Colonic mucosa (tissue), 4 donors: ENCODE data around the gene GNB1L. TPM values are rescaled to one million over a fixed set of nuclear protein-coding genes. Genes with fewer than 3 reads are reported as not detected.
"Not testable (repeated sequence)": the region's sequence is repeated elsewhere in the genome, so short reads cannot be mapped to it uniquely, and the experiment has no call there.

Experiments
- DNase-seq: peaks from one replicate; pipeline ENCODE4 v3.0.0-alpha.2; 2020
- H3K27ac ChIP-seq: fragments of 200-600 bp; one replicate; pipeline ENCODE4 v1.8.0; 2021
- H3K27me3 ChIP-seq: fragments of 200-600 bp; one replicate; pipeline ENCODE4 v1.8.0; 2021
- H3K36me3 ChIP-seq: fragments of 200-600 bp; one replicate; pipeline ENCODE4 v1.8.0; 2021
- H3K4me1 ChIP-seq: fragments of 200-600 bp; one replicate; pipeline ENCODE4 v1.8.0; 2021; ENCODE audit warnings: mild to moderate bottlenecking
- H3K4me3 ChIP-seq: fragments of 200-600 bp; one replicate; pipeline ENCODE4 v1.8.0; 2021
- H3K9ac ChIP-seq, 2 donors: one replicate each; pipeline ENCODE4 v1.7.0; 2013; ENCODE audit warnings: control low read depth in 2 of 2, low read depth in 2 of 2, low read length in 2 of 2
- H3K9me3 ChIP-seq: fragments of 200-600 bp; one replicate; pipeline ENCODE4 v1.8.0; 2021
- intact Hi-C: fragments of 100-400 bp; cut with DNase I; formaldehyde crosslinking; loops from one replicate; pipeline ENCODE4 v1.14.1; 2022
- total RNA-seq, 2 donors: library from RNA; stranded (reverse); fragmentation: NEBNext Ultra II Directional in 1 of 2; extraction: Animal tissue kit (Norgen Biotek cat#: 25700) in 1 of 2; gene quantifications; one replicate each; pipeline ENCODE4 v1.2.1, GENCODE V29; 2021
- TF ChIP-seq, protein P1 (sequence below): fragments of 200-600 bp; IDR thresholded peaks from one replicate; pipeline ENCODE4 v1.8.0; 2022; ENCODE audit warnings: antibody characterized with exemption, mild to moderate bottlenecking
- donor health status: healthy.
- donor health status: DM: no; HTN: no; CAD: no.
- donor health status: DM: no; HTN: no; CAD: no.

Gene GNB1L
- total RNA-seq, 2 donors from 2014 or later, result 4.4 to 10.2 TPM

DNA sequence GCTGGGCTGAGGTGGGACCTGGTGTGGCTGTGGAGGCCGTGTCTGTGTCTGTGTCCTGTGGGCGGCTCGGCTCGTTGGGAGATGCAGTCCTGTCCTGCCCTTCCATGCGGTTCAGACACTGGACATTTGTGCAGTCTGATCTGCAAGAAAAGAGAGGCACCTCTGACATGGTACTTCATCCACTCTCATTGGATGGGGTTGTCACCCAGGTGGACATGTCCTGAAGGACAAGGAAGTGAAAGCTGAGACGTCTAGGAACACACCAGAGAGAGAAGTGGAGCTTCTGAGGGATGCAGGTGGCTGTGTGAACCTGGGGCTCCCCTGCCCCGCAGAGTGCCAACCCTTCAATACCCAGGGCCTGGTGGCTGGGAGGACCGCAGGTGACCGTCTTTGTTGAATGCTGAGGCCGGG, 75.7 kb downstream of the GNB1L start:
- Histone ChIP-seq H3K27me3 (no peaks in the 10 kb centered on the region), H3K36me3 (no peaks in the 10 kb centered on the region)

DNA sequence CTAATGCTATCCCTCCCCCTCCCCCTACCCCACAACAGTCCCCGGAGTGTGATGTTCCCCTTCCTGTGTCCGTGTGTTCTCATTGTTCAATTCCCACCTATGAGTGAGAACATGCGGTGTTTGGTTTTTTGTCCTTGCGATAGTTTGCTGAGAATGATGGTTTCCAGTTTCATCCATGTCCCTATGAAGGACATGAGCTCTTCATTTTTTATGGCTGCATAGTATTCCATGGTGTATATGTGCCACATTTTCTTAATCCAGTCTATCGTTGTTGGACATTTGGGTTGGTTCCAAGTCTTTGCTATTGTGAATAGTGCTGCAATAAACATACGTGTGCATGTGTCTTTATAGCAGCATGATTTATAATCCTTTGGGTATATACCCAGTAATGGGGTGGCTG, 77.5 kb downstream of the GNB1L start:
- H3K9ac ChIP-seq, DNase-seq, intact Hi-C loops, H3K9me3 ChIP-seq, H3K27me3 ChIP-seq, H3K4me3 ChIP-seq, H3K4me1 ChIP-seq, H3K27ac ChIP-seq, H3K36me3 ChIP-seq: not testable (repeated sequence)

More for the DNA sequence above, 75.7 kb downstream of the GNB1L start:
- H3K4me3 ChIP-seq, result no peak overlapping the region
- H3K27ac ChIP-seq, result no peak overlapping the region
- TF ChIP-seq, protein P1, sequence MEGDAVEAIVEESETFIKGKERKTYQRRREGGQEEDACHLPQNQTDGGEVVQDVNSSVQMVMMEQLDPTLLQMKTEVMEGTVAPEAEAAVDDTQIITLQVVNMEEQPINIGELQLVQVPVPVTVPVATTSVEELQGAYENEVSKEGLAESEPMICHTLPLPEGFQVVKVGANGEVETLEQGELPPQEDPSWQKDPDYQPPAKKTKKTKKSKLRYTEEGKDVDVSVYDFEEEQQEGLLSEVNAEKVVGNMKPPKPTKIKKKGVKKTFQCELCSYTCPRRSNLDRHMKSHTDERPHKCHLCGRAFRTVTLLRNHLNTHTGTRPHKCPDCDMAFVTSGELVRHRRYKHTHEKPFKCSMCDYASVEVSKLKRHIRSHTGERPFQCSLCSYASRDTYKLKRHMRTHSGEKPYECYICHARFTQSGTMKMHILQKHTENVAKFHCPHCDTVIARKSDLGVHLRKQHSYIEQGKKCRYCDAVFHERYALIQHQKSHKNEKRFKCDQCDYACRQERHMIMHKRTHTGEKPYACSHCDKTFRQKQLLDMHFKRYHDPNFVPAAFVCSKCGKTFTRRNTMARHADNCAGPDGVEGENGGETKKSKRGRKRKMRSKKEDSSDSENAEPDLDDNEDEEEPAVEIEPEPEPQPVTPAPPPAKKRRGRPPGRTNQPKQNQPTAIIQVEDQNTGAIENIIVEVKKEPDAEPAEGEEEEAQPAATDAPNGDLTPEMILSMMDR, result no peak
- H3K4me1 ChIP-seq, result no peaks in the 10 kb centered on the region
- intact Hi-C loops, result no loop called here
- no peaks in the 10 kb centered on the region for H3K9me3 ChIP-seq
- no peak overlapping the region for H3K9ac ChIP-seq
- DNase-seq, result no peak

DNA sequence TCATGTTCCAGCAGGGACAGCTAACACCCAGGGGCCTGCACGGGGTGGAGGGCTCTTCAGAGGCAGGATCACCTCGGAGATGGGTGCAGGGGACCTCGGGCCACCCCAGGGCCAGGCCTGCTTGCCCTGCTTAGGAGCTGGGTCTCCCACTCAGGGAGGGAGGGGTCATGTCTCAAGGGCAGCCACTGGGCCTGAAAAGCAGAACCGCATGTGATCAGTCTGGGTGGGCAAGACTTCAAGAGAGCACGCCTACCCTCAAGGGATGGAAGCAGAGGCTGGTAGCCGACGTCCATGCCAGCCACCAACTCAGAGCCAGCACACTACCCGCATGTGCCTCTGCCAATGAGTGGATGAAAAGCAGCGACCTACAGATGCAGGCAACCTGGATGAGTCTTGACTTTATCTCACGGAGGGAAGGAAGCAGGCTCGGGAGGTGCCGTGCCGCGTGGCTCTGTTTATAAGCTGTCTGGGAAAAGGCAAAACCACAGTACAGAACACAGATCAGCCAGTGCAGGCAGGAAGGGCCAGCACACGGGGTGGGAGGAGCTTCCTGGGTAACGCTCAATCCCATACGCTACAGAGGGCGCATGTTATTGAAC, 78.1 kb downstream of the GNB1L start:
- Histone ChIP-seq H3K4me1 (no peaks in the 10 kb centered on the region), H3K9ac (no peak overlapping the region), H3K27me3 (no peaks in the 10 kb centered on the region), H3K36me3 (no peaks in the 10 kb centered on the region), H3K9me3 (no peaks in the 10 kb centered on the region), H3K27ac (no peak overlapping the region), H3K4me3 (no peak overlapping the region)
- TF ChIP-seq, protein P1, result no peak
- no peak for DNase-seq
- intact Hi-C loops, result no loop called here

DNA sequence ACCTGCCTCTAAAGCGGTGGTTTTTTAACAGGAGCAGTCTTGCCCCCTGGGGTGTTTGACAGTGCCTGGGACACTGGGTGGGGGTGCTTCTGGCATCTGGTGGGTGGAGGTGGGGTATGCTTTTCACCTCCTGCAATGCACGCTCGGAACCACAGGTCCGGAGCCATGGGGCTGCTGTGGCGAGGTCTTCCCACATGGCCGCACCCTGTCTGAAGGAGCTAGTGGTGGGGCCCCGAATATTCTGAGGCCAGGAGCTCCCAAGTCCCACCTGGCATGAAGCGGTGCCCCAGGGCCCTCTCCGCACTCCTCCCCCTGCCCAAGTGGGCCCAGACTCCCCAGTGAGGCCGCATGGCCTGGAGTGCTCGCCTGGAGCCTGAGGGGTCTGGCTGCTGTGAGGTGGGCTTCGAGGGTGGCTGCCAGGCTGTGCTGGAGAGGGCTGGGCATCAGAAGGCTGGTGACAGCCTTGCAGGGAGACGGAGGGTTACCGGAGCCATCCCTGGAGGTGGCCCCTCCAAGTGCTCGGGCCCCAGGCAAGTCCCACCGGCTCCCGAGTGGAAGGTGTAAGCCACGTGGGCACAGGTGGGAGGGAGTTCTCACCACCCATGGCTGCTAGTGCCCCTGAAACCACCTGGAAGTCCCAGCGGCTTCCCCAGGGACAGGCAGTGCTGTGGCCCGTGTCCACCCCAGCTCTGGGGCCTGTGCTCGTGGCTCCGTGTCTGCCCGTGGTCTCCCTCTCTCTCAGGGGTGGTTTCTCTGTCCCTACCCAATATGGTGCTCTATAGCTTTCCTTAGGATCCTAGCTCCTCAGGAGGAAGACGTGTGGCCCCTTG, 79.0 kb downstream of the GNB1L start:
- no peaks in the 10 kb centered on the region for H3K36me3 ChIP-seq
- no peak overlapping the region for H3K27ac ChIP-seq
- TF ChIP-seq, protein P1, result no peak
- no peaks in the 10 kb centered on the region for H3K9me3 ChIP-seq
- H3K4me1 ChIP-seq, result no peaks in the 10 kb centered on the region
- H3K27me3 ChIP-seq, result peaks cover 3% of the 10 kb centered on the region
- intact Hi-C loops, result no loop called here
- no peak overlapping the region for H3K9ac ChIP-seq
- DNase-seq, result no peak
- no peak overlapping the region for H3K4me3 ChIP-seq

DNA sequence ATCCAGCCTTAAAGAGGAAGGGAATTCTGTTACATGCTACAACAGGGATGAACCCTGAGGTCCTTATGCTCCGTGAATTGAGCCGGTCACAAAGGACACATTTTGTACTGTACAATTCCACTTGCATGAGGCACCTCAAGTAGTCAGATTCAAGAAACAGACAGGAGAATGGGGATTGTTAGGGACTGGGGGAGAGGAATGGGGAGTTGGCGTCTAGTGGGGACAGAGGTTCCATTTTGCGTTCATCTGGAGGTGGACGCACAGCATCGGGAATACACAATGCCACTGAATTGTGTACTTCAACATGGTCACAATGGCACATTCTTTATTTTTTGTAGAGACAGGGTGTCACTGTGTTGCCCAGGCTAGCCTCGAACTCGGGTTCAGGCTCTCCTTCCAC, 80.0 kb downstream of the GNB1L start:
- no peak for DNase-seq
- Histone ChIP-seq H3K27me3 (peaks cover 12% of the 10 kb centered on the region), H3K4me1 (no peaks in the 10 kb centered on the region), H3K27ac (no peak overlapping the region), H3K4me3 (no peak overlapping the region), H3K36me3 (no peaks in the 10 kb centered on the region), H3K9me3 (no peaks in the 10 kb centered on the region), H3K9ac (no peak overlapping the region)
- TF ChIP-seq, protein P1, result no peak
- intact Hi-C loops, result no loop called here

DNA sequence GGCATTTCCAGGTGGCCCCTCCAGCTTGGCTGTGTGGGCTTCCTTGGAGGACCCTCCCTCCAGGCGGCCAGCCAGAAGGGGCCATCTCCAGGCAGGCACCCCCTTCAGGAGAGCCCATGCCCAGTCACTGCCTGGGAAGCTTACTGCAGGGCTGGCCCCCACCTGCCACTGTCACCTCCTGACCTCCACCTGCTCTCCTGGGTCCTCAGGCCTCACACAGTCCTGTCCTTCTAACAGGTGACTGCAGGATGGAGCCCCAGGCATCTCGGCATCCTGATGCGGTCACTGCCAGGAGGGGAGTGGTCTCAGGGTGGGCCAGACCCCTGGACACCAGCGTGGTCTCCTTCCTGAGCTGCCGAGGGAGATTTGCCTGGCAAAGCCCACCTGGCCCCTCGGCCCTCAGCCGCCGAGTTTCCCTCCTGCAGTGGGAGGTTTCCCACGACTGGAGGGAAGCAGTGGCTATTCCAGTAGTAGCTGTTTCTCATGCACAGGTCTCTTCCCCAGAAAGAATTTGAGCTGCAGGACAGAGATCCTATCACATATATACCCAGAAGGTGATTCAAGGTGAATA, 81.1 kb downstream of the GNB1L start:
- TF ChIP-seq, protein P1, result no peak
- Histone ChIP-seq H3K9me3 (no peaks in the 10 kb centered on the region), H3K4me3 (no peak overlapping the region), H3K27ac (no peak overlapping the region), H3K4me1 (no peaks in the 10 kb centered on the region), H3K36me3 (no peaks in the 10 kb centered on the region), H3K9ac (no peak overlapping the region), H3K27me3 (peaks cover 22% of the 10 kb centered on the region)
- intact Hi-C loops, result no loop called here
- no peak for DNase-seq
